Renal pelvis (tissue), 4 donors: ENCODE measurements around the gene BSDC1. TPM values are rescaled to one million over a fixed set of nuclear protein-coding genes. Genes with fewer than 3 reads are reported as not detected.
A peak's percentile ranks its signal among the peaks of the same experiment; 100 is the strongest.
"Not testable (repeated sequence)": the region's sequence is repeated elsewhere in the genome, so short reads cannot be mapped to it uniquely, and the experiment has no call there.

Experiments
- DNase-seq: peaks from one replicate; pipeline ENCODE4 v3.0.0-alpha.2; 2013
- polyA plus RNA-seq, 3 donors: library from polyadenylated mRNA; unstranded; fragments of 120-200 nt; gene quantifications; one replicate each; pipeline ENCODE4 v1.2.1, GENCODE V29; 2013; ENCODE audit not compliant: insufficient read length in 3 of 3

Gene BSDC1
- polyA plus RNA-seq, 3 donors: 60.2 to 70.6 (median 67.1) TPM

- DNase-seq: no peak
Observed at GRCh38 chr1:32362474-32363313, 31.5 kb downstream of the BSDC1 start, which contains the start of the genes FAM229A and TSSK3. Gene FAM229A (minus strand): TSS chr1:32362485. CDS start chr1:32362091, 394 bp downstream. Gene TSSK3 (plus strand): TSS chr1:32362539. CDS start chr1:32362702, 163 bp downstream.

- DNase-seq: peak; percentile 57
Observed at GRCh38 chr1:32361674-32362473, 32.4 kb downstream of the BSDC1 start.

- no peak for DNase-seq
Observed at GRCh38 chr1:32361308-32361673, 33.0 kb downstream of the BSDC1 start.

GRCh38 chr1:32358435-32358834, 35.8 kb downstream of the BSDC1 start:
- DNase-seq: no peak

- DNase-seq: no peak
Observed at GRCh38 chr1:32357614-32358013, 36.6 kb downstream of the BSDC1 start.

- no peak for DNase-seq
Observed at GRCh38 chr1:32356478-32356877, 37.8 kb downstream of the BSDC1 start.

- DNase-seq: not testable (repeated sequence)
Observed at GRCh38 chr1:32355778-32356177, 38.5 kb downstream of the BSDC1 start.

GRCh38 chr1:32353886-32354570, 40.2 kb downstream of the BSDC1 start:
- DNase-seq: peak; percentile 48

- no peak for DNase-seq
Observed at GRCh38 chr1:32353431-32353830, 40.8 kb downstream of the BSDC1 start.

- no peak for DNase-seq
Observed at GRCh38 chr1:32352831-32353383, 41.3 kb downstream of the BSDC1 start.

GRCh38 chr1:32352239-32352745, 41.9 kb downstream of the BSDC1 start:
- no peak for DNase-seq

GRCh38 chr1:32351399-32352238, 42.6 kb downstream of the BSDC1 start:
- peak; percentile 97 for DNase-seq

GRCh38 chr1:32350785-32351398, 43.3 kb downstream of the BSDC1 start:
- no peak for DNase-seq

- DNase-seq: no peak
Observed at GRCh38 chr1:32349211-32349708, 45.0 kb downstream of the BSDC1 start.

- no peak for DNase-seq
Observed at GRCh38 chr1:32346532-32347157, 47.6 kb downstream of the BSDC1 start.

- peak; percentile 37 for DNase-seq
Observed at GRCh38 chr1:32345289-32345827, 48.9 kb downstream of the BSDC1 start.

GRCh38 chr1:32342704-32343103, 51.5 kb downstream of the BSDC1 start:
- DNase-seq: no peak

- no peak for DNase-seq
Observed at GRCh38 chr1:32341971-32342370, 52.3 kb downstream of the BSDC1 start.

- DNase-seq: no peak
Observed at GRCh38 chr1:32341186-32341757, 53.0 kb downstream of the BSDC1 start.
